ENCODE results near the gene PIAS2. TPM values are rescaled to one million over a fixed set of nuclear protein-coding genes. Genes with fewer than 3 reads are reported as not detected.
A peak's percentile ranks its signal among the peaks of the same experiment; 100 is the strongest.

The PIAS2 gene
- total RNA-seq, 4 donors from 2014 or later: 12.1 to 42.7 (median 16.9) TPM

- WGBS: 5% methylated on average over 12 of the region's 74 CpGs
- Histone ChIP-seq H3K27me3 (peaks cover 88% of the 10 kb centered on the region), H3K9me3 (no peaks in the 10 kb centered on the region), H3K4me3 (peak within 1 kb of the TSS; percentile 34), H3K27ac (no peak within 1 kb of the TSS), H3K36me3 (no peaks in the 10 kb centered on the region), H3K4me1 (peaks cover 24% of the 10 kb centered on the region)
- TF ChIP-seq POLR2A (IDR thresholded peaks at IDR 0.05) (no peak), CTCF (IDR thresholded peaks at IDR 0.05) (no peak), POLR2AphosphoS5 (IDR thresholded peaks at IDR 0.05) (no peak), EP300 (IDR thresholded peaks at IDR 0.05) (no peak)
- peak in 1 of 2 donors; percentile 59 for DNase-seq (ENCODE audit: low spot score in 2 of 2)
These were observed 160.6 kb downstream of the PIAS2 start, which contains the start of gene ST8SIA5 for GRCh38 chr18:46756559-46757201. Gene ST8SIA5 (minus strand): TSS chr18:46757053. CDS start chr18:46756508, 545 bp downstream.

GRCh38 chr18:46756025-46756558 lies 161.2 kb downstream of the PIAS2 start:
- no peaks in the 10 kb centered on the region for H3K36me3 ChIP-seq
- peaks cover 84% of the 10 kb centered on the region for H3K27me3 ChIP-seq
- peak overlapping the region; percentile 34 for H3K4me3 ChIP-seq
- 7% methylated on average over 13 of the region's 41 CpGs for WGBS
- H3K27ac ChIP-seq: no peak overlapping the region
- H3K9me3 ChIP-seq: no peaks in the 10 kb centered on the region
- TF ChIP-seq POLR2A (IDR thresholded peaks at IDR 0.05) (no peak), POLR2AphosphoS5 (IDR thresholded peaks at IDR 0.05) (no peak), EP300 (IDR thresholded peaks at IDR 0.05) (no peak), CTCF (IDR thresholded peaks at IDR 0.05) (no peak)
- DNase-seq (ENCODE audit: low spot score in 2 of 2): peak in 1 of 2 donors; percentile 72
- H3K4me1 ChIP-seq: peaks cover 24% of the 10 kb centered on the region

GRCh38 chr18:46755315-46756024 lies 161.8 kb downstream of the PIAS2 start:
- H3K36me3 ChIP-seq: no peaks in the 10 kb centered on the region
- peaks cover 78% of the 10 kb centered on the region for H3K27me3 ChIP-seq
- H3K9me3 ChIP-seq: no peaks in the 10 kb centered on the region
- WGBS: 15% methylated on average over 17 of the region's 17 CpGs
- peak in 1 of 2 donors; percentile 41 for DNase-seq (ENCODE audit: low spot score in 2 of 2)
- H3K27ac ChIP-seq: no peak overlapping the region
- H3K4me1 ChIP-seq: peaks cover 24% of the 10 kb centered on the region
- TF ChIP-seq POLR2AphosphoS5 (IDR thresholded peaks at IDR 0.05): no peak
- TF ChIP-seq CTCF (IDR thresholded peaks at IDR 0.05): no peak
- no peak for TF ChIP-seq POLR2A (IDR thresholded peaks at IDR 0.05)
- TF ChIP-seq EP300 (IDR thresholded peaks at IDR 0.05): no peak
- H3K4me3 ChIP-seq: no peak overlapping the region

GRCh38 chr18:46754661-46755292 lies 162.5 kb downstream of the PIAS2 start:
- Histone ChIP-seq H3K4me1 (peaks cover 24% of the 10 kb centered on the region), H3K36me3 (no peaks in the 10 kb centered on the region), H3K4me3 (no peak overlapping the region), H3K9me3 (no peaks in the 10 kb centered on the region), H3K27me3 (peaks cover 71% of the 10 kb centered on the region), H3K27ac (no peak overlapping the region)
- WGBS: 62% methylated on average over 11 of the region's 13 CpGs
- DNase-seq (ENCODE audit: low spot score in 2 of 2): peak in 1 of 2 donors; percentile 53
- no peak for TF ChIP-seq POLR2AphosphoS5 (IDR thresholded peaks at IDR 0.05)
- no peak for TF ChIP-seq POLR2A (IDR thresholded peaks at IDR 0.05)
- no peak for TF ChIP-seq EP300 (IDR thresholded peaks at IDR 0.05)
- no peak for TF ChIP-seq CTCF (IDR thresholded peaks at IDR 0.05)

All from suprapubic skin (tissue), 4 donors.